RPMI8226 (cell line): Measurements from ENCODE around the gene EDEM2.
"Not testable (repeated sequence)": the region's sequence is repeated elsewhere in the genome, so short reads cannot be mapped to it uniquely, and the experiment has no call there.

Experiments used
- DNase-seq: peaks from one replicate; pipeline ENCODE4 v3.0.0-alpha.2; 2015

Gene EDEM2

DNA sequence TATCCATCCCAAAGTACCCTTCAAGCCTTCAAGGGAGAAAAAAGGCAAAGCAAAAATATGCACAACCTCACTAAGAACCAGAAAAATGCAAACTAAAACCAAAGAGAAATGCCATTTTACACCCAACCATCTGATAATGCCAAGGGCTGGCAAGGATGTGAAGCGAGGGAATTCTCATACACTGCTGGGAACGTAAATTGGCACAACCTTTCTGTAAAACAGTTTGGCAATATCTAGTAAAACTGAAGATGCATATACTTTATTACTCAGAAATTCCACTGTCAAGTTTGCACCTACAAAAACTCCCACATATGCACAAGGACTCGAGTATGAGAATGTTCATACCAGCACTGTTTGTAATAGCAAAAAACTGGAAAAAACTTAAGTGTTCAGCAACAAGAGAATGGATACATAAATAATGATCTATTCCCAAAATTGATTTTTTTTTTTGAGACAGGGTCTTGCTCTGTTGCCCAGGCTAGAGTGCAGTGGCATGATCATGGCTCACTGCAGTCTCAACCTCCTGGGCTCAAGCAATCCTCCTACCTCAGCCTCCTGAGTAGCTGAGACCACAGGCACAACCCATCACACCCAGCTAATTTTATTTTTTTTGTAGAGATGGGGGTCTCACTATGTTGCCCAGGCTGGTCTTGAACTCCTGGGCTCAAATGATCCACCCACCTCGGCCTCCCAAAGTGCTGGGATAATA is 21.7 kb upstream of the EDEM2 start:
- not testable (repeated sequence) for DNase-seq

DNA sequence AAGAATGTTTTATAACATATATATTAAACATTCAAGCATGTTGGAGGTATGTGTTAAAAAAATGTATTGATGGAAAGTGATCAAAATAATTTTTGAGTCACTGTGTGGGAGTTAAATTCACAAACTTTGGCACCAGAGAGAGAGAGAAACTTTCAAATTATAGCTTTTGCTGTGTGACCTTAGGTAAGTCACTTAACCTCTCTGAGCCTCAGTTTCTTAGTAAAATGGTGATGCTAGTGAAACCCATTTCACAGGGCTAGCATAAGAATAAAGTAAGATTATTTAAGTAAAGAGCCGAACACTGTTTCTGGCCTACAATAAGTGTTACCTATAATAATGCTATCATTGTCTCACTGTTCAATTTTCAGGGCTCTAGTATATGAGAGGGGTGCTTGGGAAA is 20.7 kb upstream of the EDEM2 start:
- DNase-seq, result no peak

DNA sequence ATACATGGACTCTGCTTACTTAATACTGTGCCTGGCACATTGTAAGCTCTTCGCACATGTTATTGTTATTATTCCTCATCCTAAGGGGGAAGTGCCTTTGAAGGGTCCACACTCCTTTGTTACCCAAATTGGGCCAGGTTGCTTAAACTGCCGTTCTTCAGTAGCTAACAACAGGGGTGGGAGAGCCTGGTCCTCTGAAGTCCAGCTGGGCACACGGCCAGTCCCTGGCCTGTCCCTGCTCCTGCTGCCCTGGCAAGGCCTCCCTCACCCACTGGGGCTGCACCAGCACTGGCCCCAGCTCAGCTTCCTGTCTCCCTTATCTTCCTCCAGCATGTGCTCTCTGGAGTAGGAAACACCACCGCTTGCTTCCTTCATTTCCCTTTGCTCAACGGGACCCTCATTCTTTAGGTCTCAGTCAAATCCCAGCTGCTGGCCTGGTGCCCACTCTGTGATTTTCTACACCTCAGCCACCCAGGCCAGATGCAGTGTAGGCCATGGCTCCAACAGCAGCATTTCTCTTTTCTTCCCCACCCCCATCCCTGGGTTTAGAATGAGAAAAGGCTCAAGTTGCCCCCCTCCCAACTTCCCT is 19.2 kb upstream of the EDEM2 start:
- DNase-seq, result no peak

DNA sequence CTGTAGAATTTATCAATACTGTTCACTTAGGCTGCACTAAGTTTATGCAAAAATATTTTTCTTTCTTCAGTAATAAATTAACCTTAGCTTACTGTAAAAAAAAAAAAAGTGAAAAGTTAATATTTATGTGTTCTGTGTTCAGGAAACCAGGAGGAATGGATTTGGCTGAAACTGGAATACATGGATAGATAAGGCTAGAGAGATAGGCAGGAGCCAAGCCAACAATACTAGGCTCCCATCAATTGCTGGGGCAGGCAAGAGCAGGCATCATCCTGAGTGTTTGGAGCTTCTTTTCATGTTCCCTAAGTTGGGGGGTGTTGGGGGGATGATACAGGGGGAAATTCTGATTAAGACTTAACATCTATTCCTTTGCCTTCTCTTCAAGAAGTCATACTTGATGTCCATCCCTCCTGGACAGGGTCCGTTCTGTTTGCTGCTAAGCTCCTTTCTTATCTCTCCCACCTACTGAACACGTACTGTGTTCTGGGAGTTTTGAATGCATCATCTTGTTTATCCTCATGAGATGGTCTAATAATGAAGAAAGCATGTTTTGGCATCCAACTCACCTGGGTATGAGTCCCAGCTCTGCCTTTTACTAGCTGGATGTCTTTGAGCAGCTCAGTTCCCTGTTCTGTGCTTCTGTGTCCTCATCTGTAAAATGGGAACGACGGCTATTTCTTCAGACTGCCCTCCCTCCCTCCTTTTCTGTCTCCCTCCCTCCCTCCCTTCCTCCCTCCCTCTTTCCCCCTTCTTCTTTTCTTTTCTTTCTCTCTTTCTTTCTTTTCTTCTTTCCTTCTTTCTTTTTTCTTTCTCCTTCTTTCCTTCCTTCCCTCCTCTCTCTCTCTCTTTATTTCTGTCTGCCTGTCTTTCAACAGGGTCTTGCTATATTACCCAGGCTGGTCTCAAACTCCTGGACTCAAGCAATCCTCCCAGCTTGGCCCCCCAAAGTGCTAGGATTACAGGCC is 18.4 kb upstream of the EDEM2 start:
- no peak for DNase-seq

DNA sequence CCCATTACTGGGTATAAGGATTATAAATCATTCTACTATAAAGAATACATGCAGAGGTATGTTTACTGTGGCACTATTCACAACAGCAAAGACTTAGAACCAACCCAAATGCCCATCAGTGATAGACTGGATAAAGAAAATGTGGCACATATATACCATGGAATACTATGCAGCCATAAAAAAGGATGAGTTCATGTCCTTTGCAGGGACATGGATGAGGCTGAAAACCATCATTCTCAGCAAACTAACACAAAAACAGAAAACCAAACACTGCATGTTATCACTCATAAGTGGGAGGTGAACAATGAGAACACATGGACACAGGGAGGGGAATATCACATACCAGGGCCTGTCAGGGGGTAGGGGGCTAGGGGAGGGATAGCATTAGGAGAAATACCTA is 17.4 kb upstream of the EDEM2 start:
- DNase-seq, result not testable (repeated sequence)

DNA sequence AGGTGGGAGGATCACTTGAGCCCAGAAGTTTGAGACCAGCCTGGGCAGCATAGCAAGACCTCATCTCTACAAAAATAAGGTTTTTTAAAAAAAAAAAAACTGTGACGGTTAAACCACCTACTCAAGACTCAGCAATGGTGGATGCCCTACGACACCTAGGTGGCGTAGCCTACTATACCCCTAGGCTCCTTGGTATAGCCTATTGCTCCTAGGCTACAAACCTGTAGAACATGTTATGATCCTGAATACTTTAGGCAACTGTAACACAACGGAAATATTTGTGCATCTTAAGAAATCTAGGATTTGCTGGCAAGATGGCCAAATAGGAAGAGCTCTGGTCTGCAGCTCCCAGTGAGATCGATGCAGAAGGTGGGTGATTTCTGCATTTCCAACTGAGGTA is 13.2 kb upstream of the EDEM2 start:
- DNase-seq, result not testable (repeated sequence)

DNA sequence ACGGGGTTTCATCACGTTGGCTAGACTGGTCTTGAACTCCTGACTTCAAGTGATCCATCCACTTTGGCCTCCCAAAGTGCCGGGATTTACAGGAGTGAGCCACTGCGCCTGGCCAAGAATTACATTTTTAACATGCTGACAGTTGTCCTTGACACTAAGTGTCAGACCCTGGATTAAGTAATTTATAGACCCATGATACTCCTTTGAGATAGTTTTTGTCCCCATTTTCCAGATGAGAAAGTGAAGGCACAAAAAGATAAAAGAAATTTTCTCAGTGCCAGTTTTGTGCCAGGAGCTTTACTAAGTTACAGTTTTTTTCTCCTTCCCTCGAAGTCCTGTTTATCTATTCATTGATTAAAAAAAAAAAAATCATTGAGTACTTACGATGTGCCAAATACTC is 9.8 kb upstream of the EDEM2 start:
- DNase-seq, result no peak

DNA sequence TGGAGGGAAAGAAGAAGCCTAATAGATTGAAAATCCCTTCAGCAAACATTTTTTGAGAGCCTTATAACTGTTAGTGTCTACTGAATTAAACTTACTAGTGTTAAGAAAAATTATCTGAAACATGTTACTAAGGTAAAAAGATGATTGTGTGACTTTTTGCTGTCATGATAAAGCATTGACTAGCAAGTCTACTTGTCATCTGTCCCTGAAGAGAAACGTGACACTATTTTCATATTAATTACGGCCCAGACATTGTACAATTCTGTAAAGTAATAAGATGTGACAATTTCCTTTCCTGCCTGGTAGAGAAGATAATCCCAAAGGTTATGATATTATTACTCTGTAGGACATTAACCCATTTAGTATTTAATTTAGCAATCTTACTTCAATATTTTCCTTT is 8.8 kb upstream of the EDEM2 start:
- DNase-seq, result no peak

DNA sequence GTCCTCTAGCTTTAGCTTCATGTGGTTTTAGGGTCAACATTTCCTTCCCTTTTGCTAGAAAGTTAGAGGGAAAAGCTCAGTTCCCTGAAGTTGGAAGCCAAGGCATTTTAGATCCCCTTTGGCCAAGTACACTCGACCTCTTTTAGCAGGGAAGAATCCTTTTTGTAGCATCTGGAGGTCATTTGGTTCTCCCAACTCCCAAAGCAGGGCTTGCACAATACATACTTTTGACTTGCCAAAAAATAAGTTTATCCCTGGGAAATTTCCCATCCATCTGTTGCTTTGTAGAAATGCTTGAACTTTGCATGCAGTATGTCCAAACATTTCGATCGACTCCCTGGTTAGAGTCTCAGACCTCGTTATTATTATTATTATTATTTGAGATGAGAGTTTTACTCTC is 4.6 kb upstream of the EDEM2 start:
- DNase-seq, result no peak

DNA sequence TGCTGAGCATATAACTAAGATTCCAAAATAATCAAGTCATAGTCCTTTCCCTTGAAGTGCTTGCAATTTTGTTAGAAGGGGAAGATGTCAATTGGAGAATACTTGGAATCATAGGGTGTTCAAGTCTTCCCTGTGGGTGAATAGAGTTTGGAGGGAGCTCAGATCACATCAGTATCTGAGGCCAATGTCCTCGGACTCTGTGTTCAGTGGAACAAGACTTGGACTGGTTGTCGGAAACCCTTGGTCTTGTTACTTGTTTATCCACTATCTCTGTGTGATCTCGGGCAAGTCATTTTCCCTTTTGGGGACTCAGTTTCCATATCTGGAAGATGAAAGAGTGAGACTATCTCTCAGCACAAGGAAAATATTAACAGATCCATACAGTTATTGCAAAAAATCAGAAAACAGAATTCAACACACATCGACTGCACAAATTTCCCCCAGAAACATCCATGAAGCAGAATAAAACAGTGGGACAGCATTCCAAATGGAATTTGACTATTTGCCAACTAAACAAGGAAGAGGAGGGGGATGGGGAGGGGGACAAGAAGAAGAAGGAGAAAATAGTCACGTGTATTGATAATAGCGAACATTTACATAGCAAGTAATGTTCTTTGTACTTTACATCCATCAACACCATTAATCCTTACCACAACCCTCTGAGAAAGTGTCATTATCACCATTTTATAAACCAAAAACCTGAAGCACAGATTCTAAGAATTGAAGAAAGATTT is 3.9 kb upstream of the EDEM2 start:
- DNase-seq, result no peak

DNA sequence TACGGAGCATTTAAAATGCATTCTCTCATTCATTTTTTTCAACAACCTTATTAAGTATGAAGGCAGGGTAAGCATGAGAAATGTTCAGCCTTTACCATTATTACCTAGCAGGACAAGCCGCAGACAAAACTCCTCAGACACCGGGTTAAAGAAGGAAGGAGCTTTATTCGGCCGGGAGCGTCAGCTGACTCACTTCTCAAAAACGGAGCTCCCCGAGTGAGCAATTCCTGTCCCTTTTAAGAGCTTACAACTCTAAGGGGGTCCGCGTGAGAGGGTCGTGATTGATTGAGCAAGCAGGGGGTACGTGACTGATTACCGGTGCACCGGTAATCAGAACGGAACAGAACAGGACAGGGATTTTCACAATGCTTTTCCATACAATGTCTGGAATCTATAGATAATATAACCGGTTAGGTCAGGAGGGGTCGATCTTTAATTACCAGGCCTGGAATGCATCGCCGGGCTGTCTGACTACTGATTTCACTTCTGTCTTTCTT is 487 bp upstream of the EDEM2 start:
- peak; percentile 50 for DNase-seq

DNA sequence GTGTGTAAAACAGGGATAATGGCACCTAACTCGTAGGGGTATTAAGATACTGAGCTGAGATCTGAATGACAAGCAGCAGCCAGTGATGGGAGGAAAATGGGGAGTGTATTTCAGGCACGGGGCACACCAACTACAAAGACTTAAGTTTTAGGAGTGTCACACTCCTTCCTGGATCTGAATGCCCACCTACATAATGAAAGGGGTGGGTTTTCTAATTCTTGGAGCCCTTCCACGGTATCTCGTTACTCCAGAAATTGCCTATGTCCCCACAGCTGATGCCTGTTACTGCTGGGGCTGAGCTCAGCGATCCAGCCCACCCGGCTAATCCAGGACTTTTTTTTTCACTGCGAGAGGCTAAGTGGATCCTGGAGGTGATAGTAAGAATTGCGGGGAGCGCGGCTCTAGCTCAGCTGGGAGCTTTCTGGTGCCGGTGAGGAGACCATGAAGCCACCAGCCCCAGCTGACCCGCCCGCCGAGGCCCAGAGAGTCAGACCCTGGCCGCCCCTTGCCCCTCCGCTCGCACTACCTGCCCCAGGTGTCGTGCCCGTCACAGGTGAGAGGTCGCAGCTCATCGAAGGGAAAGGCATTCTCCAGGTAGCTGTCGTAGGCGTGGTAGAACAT is 727 bp downstream of the EDEM2 start:
- peak; percentile 34 for DNase-seq

DNA sequence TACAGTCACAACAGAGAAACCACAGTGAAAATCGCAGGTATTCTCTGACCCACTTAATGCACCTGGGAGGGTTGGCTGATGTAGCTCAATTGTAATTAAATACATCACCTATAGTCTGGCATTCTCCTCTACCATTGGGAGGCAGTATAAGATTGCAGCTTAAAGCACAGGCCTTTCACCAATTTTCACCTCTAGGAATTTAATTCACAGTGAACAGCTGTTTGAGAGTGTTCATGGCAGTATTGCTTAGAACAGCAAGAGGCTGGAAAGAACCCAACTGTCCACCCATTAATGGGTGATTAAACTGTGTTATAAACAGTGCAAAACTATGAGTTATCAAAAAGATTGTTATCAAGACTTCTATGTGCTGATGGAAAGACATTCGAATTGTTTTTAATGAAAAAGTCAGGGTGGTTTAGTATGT is 2.0 kb downstream of the EDEM2 start:
- peak; percentile 77 for DNase-seq

DNA sequence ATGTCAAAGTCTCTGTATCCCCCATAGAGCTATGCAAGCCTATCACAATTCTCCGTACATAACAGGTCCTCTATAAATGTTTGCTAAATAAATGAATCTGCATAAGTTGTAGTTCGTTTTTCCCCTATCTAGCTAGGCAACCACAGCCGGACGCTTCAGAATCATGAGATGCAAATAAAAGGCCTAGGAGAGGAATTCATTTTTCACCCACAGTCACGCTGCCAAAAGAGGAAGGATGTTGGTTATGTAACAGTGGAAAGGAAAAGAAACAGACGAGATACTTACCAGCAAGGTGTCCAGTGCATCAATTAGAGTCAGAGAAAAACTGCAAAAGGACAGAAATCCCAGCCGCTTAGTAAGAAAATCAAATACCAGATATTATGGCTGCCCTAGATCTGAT is 2.4 kb downstream of the EDEM2 start:
- no peak for DNase-seq

DNA sequence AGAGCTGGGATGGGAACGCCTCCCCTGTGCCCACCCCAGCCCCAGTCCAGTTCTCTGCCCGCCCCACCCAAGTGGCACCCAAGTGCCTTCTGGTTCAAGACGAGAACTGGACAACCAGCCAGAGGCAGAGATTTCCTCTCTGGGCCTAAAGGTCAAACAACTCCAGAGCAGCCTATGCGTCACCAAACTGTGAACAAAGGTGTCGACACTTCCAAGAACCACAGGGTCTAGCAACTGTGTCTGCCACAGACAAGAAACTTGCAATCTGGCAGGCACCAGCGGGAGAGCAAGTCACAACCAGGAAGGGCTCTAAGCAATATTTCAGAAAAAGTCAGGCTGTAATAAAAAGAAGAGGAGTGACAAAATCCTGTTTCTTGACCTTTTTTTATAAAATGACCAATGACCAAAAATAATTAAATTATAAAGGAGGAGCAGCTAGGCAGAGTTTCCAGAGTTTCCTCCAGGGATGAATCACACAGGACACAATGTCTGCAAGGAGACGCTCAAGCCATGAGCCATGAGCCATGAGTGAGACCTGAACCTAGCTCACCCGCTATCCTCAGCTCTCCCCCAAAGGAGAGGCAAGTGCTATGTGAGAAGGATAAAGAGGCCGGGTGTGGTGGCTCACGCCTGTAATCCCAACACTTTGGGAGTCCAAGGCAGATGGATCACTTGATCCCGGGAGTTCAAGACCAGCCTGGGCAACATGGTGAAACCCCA is 11.1 kb downstream of the EDEM2 start:
- DNase-seq, result no peak

DNA sequence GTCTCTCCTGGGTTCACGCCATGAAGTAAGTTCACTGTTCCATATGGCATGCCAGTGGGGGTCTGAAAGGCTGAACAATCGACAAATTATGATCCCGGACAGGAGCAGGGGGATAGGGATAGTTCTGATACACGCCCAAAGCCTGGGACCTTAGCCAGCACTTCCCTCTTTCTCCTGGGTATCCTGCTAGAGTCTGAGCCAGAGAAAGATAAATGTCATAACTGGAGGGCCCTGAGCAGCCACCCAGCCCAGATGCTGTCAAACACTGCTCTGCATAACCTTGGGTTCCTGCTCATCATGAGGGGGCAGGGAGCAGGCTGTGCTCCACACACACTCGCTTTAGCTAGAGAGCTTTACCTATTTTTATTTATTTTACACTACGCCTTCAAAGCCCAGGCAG is 12.3 kb downstream of the EDEM2 start:
- DNase-seq, result no peak

DNA sequence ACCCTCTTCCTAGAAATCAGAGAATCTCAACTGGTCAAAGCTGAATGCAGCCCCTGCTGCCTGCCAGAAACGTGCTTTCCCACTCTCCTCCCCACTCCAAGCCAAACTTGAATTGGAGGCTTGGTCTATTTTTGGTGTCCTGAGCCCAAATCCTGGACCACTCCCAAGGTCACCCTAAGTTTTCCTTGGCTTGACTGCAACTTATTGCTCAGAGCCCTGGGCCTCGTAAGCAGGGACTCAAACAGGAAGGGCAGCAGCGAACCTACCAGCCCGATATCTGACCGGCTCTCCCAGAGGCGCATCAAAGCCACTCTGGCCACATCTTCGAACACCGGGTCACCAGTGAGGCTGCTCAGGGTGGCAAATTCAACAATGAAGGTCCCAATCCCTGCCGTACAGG is 12.7 kb downstream of the EDEM2 start:
- no peak for DNase-seq

DNA sequence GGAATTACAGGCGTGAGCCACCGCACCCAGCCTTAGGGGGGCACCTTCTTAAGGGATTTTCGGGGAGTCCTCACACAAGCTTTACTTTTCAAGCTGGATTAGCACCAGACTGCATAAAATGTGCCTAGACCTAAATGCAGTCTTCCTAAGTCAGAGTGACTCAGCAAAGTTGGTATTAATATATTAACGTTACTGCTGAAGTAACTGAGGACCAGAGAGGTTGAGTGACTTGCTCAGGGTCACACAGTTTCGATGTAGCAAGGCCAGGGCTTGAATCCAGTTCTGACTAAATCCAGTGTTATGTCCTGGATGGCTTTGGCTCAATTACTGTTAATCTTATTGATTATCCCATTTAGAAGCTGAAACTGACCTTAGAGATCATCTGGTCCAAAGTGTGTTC is 13.4 kb downstream of the EDEM2 start:
- DNase-seq, result no peak

DNA sequence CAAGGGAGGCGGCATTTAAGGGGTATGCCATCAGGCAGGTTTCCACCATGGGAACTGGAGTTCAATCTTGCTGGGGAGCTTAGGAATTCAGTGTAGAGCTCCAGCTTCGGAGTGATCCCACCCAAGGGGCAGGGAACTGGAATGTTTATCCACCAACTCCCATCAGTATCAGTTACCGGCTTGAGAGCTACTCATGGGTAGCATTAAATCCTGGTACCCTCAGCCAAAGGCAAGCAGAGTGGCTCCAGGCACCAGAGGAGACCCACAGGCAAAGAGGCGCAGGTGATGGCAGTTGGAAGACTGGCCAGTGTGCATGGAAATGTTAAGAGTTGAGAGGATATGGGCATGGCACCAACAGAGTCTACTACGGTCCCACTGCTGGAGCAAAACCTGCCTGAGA is 14.1 kb downstream of the EDEM2 start:
- DNase-seq, result no peak

DNA sequence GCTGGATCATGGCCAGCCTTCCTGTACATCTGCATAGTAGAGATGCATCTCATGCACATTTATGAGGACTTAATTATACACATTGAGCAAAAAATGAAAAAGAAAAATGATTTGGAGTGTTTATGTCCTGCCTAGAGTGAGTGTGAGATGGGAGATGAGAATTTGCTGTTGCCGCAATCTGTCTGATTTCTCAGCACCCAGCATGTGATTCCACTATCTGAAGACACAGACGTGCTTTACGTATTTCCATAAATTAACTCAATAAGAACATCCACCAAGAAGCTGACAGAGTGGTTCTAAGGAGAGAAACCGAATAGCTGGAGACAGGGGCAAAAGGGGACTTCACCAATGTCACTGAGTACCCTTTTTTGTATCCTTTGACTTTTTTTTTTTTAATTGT is 15.2 kb downstream of the EDEM2 start:
- no peak for DNase-seq

DNA sequence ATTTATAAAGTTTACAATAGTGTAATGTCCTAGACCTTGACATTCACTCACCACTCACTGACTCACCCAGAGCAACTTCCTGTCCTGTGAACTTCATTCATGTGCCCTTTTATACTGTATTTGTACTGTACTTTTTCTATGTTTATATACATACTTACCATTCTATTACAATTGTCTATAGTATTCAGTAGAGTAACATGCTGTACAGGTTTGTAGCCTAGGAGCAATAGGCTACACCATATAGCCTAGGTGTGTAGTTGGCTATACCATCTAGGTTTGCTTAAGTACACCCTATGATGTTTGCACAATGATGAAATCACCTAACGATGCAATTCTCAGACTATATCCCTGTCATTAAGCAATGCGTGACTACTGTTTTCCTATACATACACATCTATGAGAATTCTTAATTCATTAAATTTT is 17.5 kb downstream of the EDEM2 start:
- DNase-seq, result no peak

DNA sequence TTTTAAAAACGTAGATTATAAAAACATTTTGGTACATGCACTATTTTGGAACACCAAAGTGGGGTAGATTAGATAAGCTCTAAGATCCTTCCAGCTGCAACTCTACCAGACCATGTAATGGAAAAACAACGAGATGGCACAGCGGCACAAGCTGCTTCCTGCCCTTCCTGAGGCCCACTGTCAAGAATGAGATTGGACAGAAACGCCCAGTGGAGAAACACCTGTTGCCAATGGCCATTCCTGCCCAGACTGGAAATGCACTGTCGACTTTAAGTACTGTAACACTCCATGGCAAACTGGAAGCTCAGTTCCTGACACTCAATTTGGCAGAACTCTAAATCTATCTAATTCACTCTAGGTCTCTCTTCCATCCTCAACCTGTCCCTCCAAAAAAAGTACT is 21.4 kb downstream of the EDEM2 start:
- DNase-seq, result no peak
